GM21381 (cell line): ENCODE data around the gene FAM20A.

Source experiments
- ATAC-seq: cut with Tn5 transposase; IDR thresholded peaks from one replicate; pipeline ENCODE4 v1.9.1; 2021; ENCODE audit warnings: mild to moderate bottlenecking, moderate library complexity; ENCODE audit not compliant: unreplicated experiment

Gene FAM20A

GRCh38 chr17:68570526-68570925 lies 30.6 kb downstream of the FAM20A start:
- ATAC-seq: no peak

GRCh38 chr17:68569346-68569745 lies 31.8 kb downstream of the FAM20A start:
- no peak for ATAC-seq

GRCh38 chr17:68568581-68568980 lies 32.6 kb downstream of the FAM20A start:
- no peak for ATAC-seq

GRCh38 chr17:68567581-68567980 lies 33.6 kb downstream of the FAM20A start:
- ATAC-seq: no peak

GRCh38 chr17:68567035-68567434 lies 34.1 kb downstream of the FAM20A start:
- ATAC-seq: no peak

GRCh38 chr17:68566442-68566738 lies 34.8 kb downstream of the FAM20A start:
- ATAC-seq: no peak

GRCh38 chr17:68565661-68566441 lies 35.3 kb downstream of the FAM20A start:
- ATAC-seq: no peak

GRCh38 chr17:68564415-68565111 lies 36.6 kb downstream of the FAM20A start:
- no peak for ATAC-seq

- ATAC-seq: no peak
Measured at GRCh38 chr17:68562736-68563135, 38.4 kb downstream of the FAM20A start.

- no peak for ATAC-seq
Measured at GRCh38 chr17:68560966-68561720, 40.0 kb downstream of the FAM20A start.

- no peak for ATAC-seq
Measured at GRCh38 chr17:68559316-68559715, 41.9 kb downstream of the FAM20A start.

- no peak for ATAC-seq
Measured at GRCh38 chr17:68556551-68556950, 44.6 kb downstream of the FAM20A start.

GRCh38 chr17:68544111-68544915 lies 56.9 kb downstream of the FAM20A start:
- no peak for ATAC-seq

GRCh38 chr17:68542698-68543463 lies 58.3 kb downstream of the FAM20A start:
- ATAC-seq: no peak

- no peak for ATAC-seq
Measured at GRCh38 chr17:68541816-68542215, 59.4 kb downstream of the FAM20A start.

- ATAC-seq: no peak
Measured at GRCh38 chr17:68540981-68541380, 60.2 kb downstream of the FAM20A start.

GRCh38 chr17:68539548-68540467 lies 61.4 kb downstream of the FAM20A start:
- no peak for ATAC-seq

GRCh38 chr17:68535922-68536321 lies 65.2 kb downstream of the FAM20A start:
- ATAC-seq: no peak

- no peak for ATAC-seq
Measured at GRCh38 chr17:68534695-68535088, 66.5 kb downstream of the FAM20A start.
